Trophoblast cell (in vitro differentiated cells and primary cell): ENCODE results near the gene GRIPAP1.

Experiments
- DNase-seq, 2 donors: peaks; one replicate each; pipeline ENCODE4 v3.0.0-alpha.2; 2016
- H2AFZ ChIP-seq: 2 replicates; pipeline ENCODE4 v1.6.1; 2013; ENCODE audit warnings: low read length, moderate library complexity, mild to moderate bottlenecking; ENCODE audit not compliant: insufficient read depth, poor library complexity
- H2AK5ac ChIP-seq: 2 replicates; pipeline ENCODE4 v1.6.1; 2013; ENCODE audit warnings: mild to moderate bottlenecking, low read length
- H2BK120ac ChIP-seq: 2 replicates; pipeline ENCODE4 v1.6.1; 2013; ENCODE audit warnings: low read length, mild to moderate bottlenecking, moderate library complexity; ENCODE audit not compliant: insufficient read depth, poor library complexity
- H2BK12ac ChIP-seq: 2 replicates; pipeline ENCODE4 v1.6.1; 2013; ENCODE audit warnings: mild to moderate bottlenecking, low read length, moderate library complexity
- H2BK5ac ChIP-seq: 2 replicates; pipeline ENCODE4 v1.6.1; 2013; ENCODE audit warnings: low read length, low read depth, moderate library complexity, mild to moderate bottlenecking; ENCODE audit not compliant: poor library complexity
- H3K14ac ChIP-seq: 2 replicates; pipeline ENCODE4 v1.6.1; 2013; ENCODE audit warnings: mild to moderate bottlenecking, low read length
- H3K18ac ChIP-seq: 2 replicates; pipeline ENCODE4 v1.6.1; 2013; ENCODE audit warnings: mild to moderate bottlenecking, low read length
- H3K23ac ChIP-seq: 2 replicates; pipeline ENCODE4 v1.6.1; 2013; ENCODE audit warnings: low read length
- H3K27ac ChIP-seq: 2 replicates; pipeline ENCODE4 v1.5.1; 2013; ENCODE audit warnings: low read depth, mild to moderate bottlenecking, inconsistent platforms, low read length, moderate library complexity
- H3K27me3 ChIP-seq: 2 replicates; pipeline ENCODE4 v1.6.1; 2013; ENCODE audit warnings: inconsistent platforms, mild to moderate bottlenecking, low read length, moderate library complexity; ENCODE audit not compliant: insufficient read depth
- H3K36me3 ChIP-seq, 2 experiments: 1 replicate in 1 of 2; 2 replicates in 1 of 2; pipeline ENCODE4 v1.6.1; 2013; ENCODE audit warnings: low read length in 2 of 2, mild to moderate bottlenecking in 2 of 2, moderate library complexity in 1 of 2; ENCODE audit not compliant: insufficient read depth in 2 of 2, control insufficient read depth in 1 of 2
- H3K4ac ChIP-seq: 2 replicates; pipeline ENCODE4 v1.6.1; 2013; ENCODE audit warnings: low read depth, mild to moderate bottlenecking, low read length, moderate library complexity
- H3K4me1 ChIP-seq, 2 experiments: 1 replicate in 1 of 2; 2 replicates in 1 of 2; pipeline ENCODE4 v1.6.1; 2013; ENCODE audit warnings: low read length in 2 of 2, mild to moderate bottlenecking in 2 of 2, moderate library complexity in 1 of 2; ENCODE audit not compliant: insufficient read depth in 2 of 2, control insufficient read depth in 1 of 2
- H3K4me2 ChIP-seq: 2 replicates; pipeline ENCODE4 v1.6.1; 2013; ENCODE audit warnings: inconsistent platforms, mild to moderate bottlenecking, low read length, moderate library complexity
- H3K4me3 ChIP-seq: 2 replicates; pipeline ENCODE4 v1.5.1; 2013; ENCODE audit warnings: mild to moderate bottlenecking, low read depth, low read length, inconsistent platforms
- H3K79me1 ChIP-seq: one replicate; pipeline ENCODE4 v1.6.1; 2013; ENCODE audit warnings: low read length
- H3K79me2 ChIP-seq: 2 replicates; pipeline ENCODE4 v1.6.1; 2013; ENCODE audit warnings: low read length, mild to moderate bottlenecking; ENCODE audit not compliant: control insufficient read depth, insufficient read depth, poor library complexity
- H3K9ac ChIP-seq: 2 replicates; pipeline ENCODE4 v1.6.1; 2013; ENCODE audit warnings: mild to moderate bottlenecking, low read length
- H3K9me3 ChIP-seq: 2 replicates; pipeline ENCODE4 v1.6.1; 2013; ENCODE audit warnings: low read depth, mild to moderate bottlenecking, control low read depth, inconsistent platforms, low read length; ENCODE audit not compliant: insufficient read depth
- H4K12ac ChIP-seq: 2 replicates; pipeline ENCODE4 v1.6.1; 2013; ENCODE audit warnings: low read depth, mild to moderate bottlenecking, low read length, moderate library complexity
- H4K8ac ChIP-seq: 2 replicates; pipeline ENCODE4 v1.6.1; 2013; ENCODE audit warnings: low read depth, mild to moderate bottlenecking, low read length, moderate library complexity
- H4K91ac ChIP-seq: one replicate; pipeline ENCODE4 v1.6.1; 2013; ENCODE audit warnings: low read depth, mild to moderate bottlenecking, low read length, moderate library complexity
- WGBS: extraction: QIAGEN DNeasy Blood & Tissue Kit; methylation state at CpG from one replicate; pipeline ENCODE4 v1.1.7; 2013; ENCODE audit warnings: missing lambda C conversion rate; ENCODE audit not compliant: insufficient read length, insufficient coverage; ENCODE audit errors: extremely low coverage; 5-methylcytosine and 5-hydroxymethylcytosine counted together

The GRIPAP1 gene

GRCh38 chrX:49042581-49043219 is 40.6 kb upstream of the GRIPAP1 start:
- peak overlapping the region; percentile 85 for H4K12ac ChIP-seq
- H4K91ac ChIP-seq, result peak overlapping the region; percentile 99
- H3K4ac ChIP-seq, result peak overlapping the region; percentile 98
- peak overlapping the region; percentile 94 for H3K9ac ChIP-seq
- H2BK12ac ChIP-seq, result peak overlapping the region; percentile 4
- WGBS, result no CpG with 5 or more reads among the region's 29 CpGs
- H3K4me2 ChIP-seq, result peak overlapping the region; percentile 56
- peak overlapping the region; percentile 94 for H3K4me3 ChIP-seq
- peak overlapping the region; percentile 66 for H2AK5ac ChIP-seq
- H2AFZ ChIP-seq, result peak overlapping the region; percentile 17
- peaks cover 7 to 14% of the 10 kb centered on the region in 2 experiments for H3K4me1 ChIP-seq
- peak overlapping the region; percentile 93 for H3K18ac ChIP-seq
- peaks cover 20% of the 10 kb centered on the region for H3K79me1 ChIP-seq
- H3K14ac ChIP-seq, result peak overlapping the region; percentile 89
- H3K27me3 ChIP-seq, result no peaks in the 10 kb centered on the region
- no peak for DNase-seq
- H3K79me2 ChIP-seq, result peaks cover 8% of the 10 kb centered on the region
- no peak overlapping the region for H3K23ac ChIP-seq
- peak overlapping the region; percentile 93 for H2BK120ac ChIP-seq
- peak overlapping the region; percentile 94 for H3K27ac ChIP-seq
- H3K36me3 ChIP-seq, result peaks cover 14 to 17% of the 10 kb centered on the region in 2 experiments
- no peaks in the 10 kb centered on the region for H3K9me3 ChIP-seq
- H4K8ac ChIP-seq, result peak overlapping the region; percentile 80
- peak overlapping the region; percentile 88 for H2BK5ac ChIP-seq

GRCh38 chrX:49041744-49042580 is 39.9 kb upstream of the GRIPAP1 start:
- no peaks in the 10 kb centered on the region for H3K27me3 ChIP-seq
- H3K9ac ChIP-seq, result peak overlapping the region; percentile 94
- peak; percentile 25 to 39 for DNase-seq
- H2AK5ac ChIP-seq, result peak overlapping the region; percentile 66
- peak overlapping the region; percentile 62 for H3K14ac ChIP-seq
- H3K36me3 ChIP-seq, result peaks cover 20 to 23% of the 10 kb centered on the region in 2 experiments
- no CpG with 5 or more reads among the region's 10 CpGs for WGBS
- peak overlapping the region; percentile 94 for H3K4me3 ChIP-seq
- peak overlapping the region; percentile 88 for H2BK5ac ChIP-seq
- H3K79me1 ChIP-seq, result peaks cover 20% of the 10 kb centered on the region
- peaks cover 7 to 14% of the 10 kb centered on the region in 2 experiments for H3K4me1 ChIP-seq
- no peak overlapping the region for H2AFZ ChIP-seq
- peaks cover 8% of the 10 kb centered on the region for H3K79me2 ChIP-seq
- H2BK120ac ChIP-seq, result no peak overlapping the region
- H4K91ac ChIP-seq, result no peak overlapping the region
- H2BK12ac ChIP-seq, result peak overlapping the region; percentile 31
- H3K18ac ChIP-seq, result peak overlapping the region; percentile 93
- no peak overlapping the region for H3K23ac ChIP-seq
- H3K27ac ChIP-seq, result peak overlapping the region; percentile 94
- H3K9me3 ChIP-seq, result no peaks in the 10 kb centered on the region
- H3K4me2 ChIP-seq, result peak overlapping the region; percentile 56
- peak overlapping the region; percentile 98 for H3K4ac ChIP-seq
- H4K12ac ChIP-seq, result peak overlapping the region; percentile 36
- H4K8ac ChIP-seq, result no peak overlapping the region

- peaks cover 22 to 26% of the 10 kb centered on the region in 2 experiments for H3K36me3 ChIP-seq
- H2BK12ac ChIP-seq, result no peak overlapping the region
- H4K91ac ChIP-seq, result peak overlapping the region; percentile 50
- H3K23ac ChIP-seq, result no peak overlapping the region
- H3K4me3 ChIP-seq, result no peak overlapping the region
- peak overlapping the region; percentile 30 for H2BK120ac ChIP-seq
- no peak overlapping the region for H3K9ac ChIP-seq
- no peak overlapping the region for H2AFZ ChIP-seq
- H4K12ac ChIP-seq, result no peak overlapping the region
- peaks cover 8% of the 10 kb centered on the region for H3K79me2 ChIP-seq
- H3K14ac ChIP-seq, result no peak overlapping the region
- peak overlapping the region; percentile 57 for H3K4me2 ChIP-seq
- H3K79me1 ChIP-seq, result peaks cover 20% of the 10 kb centered on the region
- peaks cover 7 to 14% of the 10 kb centered on the region in 2 experiments for H3K4me1 ChIP-seq
- no peak overlapping the region for H3K18ac ChIP-seq
- H3K9me3 ChIP-seq, result no peaks in the 10 kb centered on the region
- peak overlapping the region; percentile 16 for H3K4ac ChIP-seq
- no peaks in the 10 kb centered on the region for H3K27me3 ChIP-seq
- H2BK5ac ChIP-seq, result peak overlapping the region; percentile 55
- peak overlapping the region; percentile 79 for H3K27ac ChIP-seq
- no CpG with 5 or more reads among the region's 7 CpGs for WGBS
- no peak overlapping the region for H2AK5ac ChIP-seq
- peak; percentile 7 to 37 for DNase-seq
- no peak overlapping the region for H4K8ac ChIP-seq
Measured at GRCh38 chrX:49040376-49040955, 38.4 kb upstream of the GRIPAP1 start.

- no CpG with 5 or more reads among the region's 9 CpGs for WGBS
- H3K79me1 ChIP-seq, result peaks cover 20% of the 10 kb centered on the region
- H3K27ac ChIP-seq, result peak overlapping the region; percentile 88
- no peak overlapping the region for H4K12ac ChIP-seq
- no peak overlapping the region for H2AK5ac ChIP-seq
- peaks cover 8% of the 10 kb centered on the region for H3K79me2 ChIP-seq
- H3K23ac ChIP-seq, result no peak overlapping the region
- no peaks in the 10 kb centered on the region for H3K27me3 ChIP-seq
- peak overlapping the region; percentile 65 for H2BK5ac ChIP-seq
- H3K4ac ChIP-seq, result peak overlapping the region; percentile 34
- no peaks in the 10 kb centered on the region for H3K9me3 ChIP-seq
- no peak overlapping the region for H2AFZ ChIP-seq
- peak; percentile 74 to 82 for DNase-seq
- H2BK120ac ChIP-seq, result no peak overlapping the region
- peaks cover 7 to 14% of the 10 kb centered on the region in 2 experiments for H3K4me1 ChIP-seq
- peak overlapping the region; percentile 79 for H3K9ac ChIP-seq
- H2BK12ac ChIP-seq, result peak overlapping the region; percentile 32
- H4K91ac ChIP-seq, result peak overlapping the region; percentile 85
- peak overlapping the region; percentile 57 for H3K4me2 ChIP-seq
- peak overlapping the region; percentile 61 for H3K14ac ChIP-seq
- no peak overlapping the region for H4K8ac ChIP-seq
- H3K18ac ChIP-seq, result no peak overlapping the region
- peaks cover 22 to 26% of the 10 kb centered on the region in 2 experiments for H3K36me3 ChIP-seq
- H3K4me3 ChIP-seq, result no peak overlapping the region
Measured at GRCh38 chrX:49039598-49040375, 37.7 kb upstream of the GRIPAP1 start.
